Measurements from ENCODE around the gene SMLR1.
"Not testable (repeated sequence)": the region's sequence is repeated elsewhere in the genome, so short reads cannot be mapped to it uniquely, and the experiment has no call there.

The SMLR1 gene

GRCh38 chr6:130827247-130828149 is at the start of gene SMLR1:
Gene SMLR1, plus strand, starts transcription at chr6:130827406. Its CDS starts 8 bp downstream, at chr6:130827414.
- no peak for DNase-seq (ENCODE audit: low spot score)

- DNase-seq (ENCODE audit: low spot score): no peak
Observed at GRCh38 chr6:130778946-130779657, 48.1 kb upstream of the SMLR1 start.

DNA sequence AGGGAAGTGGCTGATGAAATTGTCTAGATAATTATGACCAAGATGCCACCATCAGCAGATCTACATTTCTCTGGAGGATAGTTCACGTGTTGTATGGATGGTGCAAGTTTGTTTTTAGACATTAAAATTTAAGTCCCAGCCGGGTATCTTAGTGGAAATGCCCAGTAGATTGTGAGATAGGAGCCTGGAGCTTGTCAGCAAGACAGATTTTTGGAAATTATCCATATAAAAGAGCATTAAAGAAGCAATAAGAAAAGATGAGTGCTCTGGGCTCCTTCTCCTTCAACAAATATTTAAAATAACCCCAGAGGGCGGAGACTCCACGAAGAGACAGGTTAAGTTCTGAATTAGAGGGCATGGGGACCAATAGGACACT is 47.6 kb upstream of the SMLR1 start:
- DNase-seq (ENCODE audit: low spot score): no peak

- DNase-seq (ENCODE audit: low spot score): no peak
Observed at GRCh38 chr6:130780122-130780521, 47.1 kb upstream of the SMLR1 start.

GRCh38 chr6:130781557-130781956 is 45.6 kb upstream of the SMLR1 start:
- DNase-seq (ENCODE audit: low spot score): no peak

DNA sequence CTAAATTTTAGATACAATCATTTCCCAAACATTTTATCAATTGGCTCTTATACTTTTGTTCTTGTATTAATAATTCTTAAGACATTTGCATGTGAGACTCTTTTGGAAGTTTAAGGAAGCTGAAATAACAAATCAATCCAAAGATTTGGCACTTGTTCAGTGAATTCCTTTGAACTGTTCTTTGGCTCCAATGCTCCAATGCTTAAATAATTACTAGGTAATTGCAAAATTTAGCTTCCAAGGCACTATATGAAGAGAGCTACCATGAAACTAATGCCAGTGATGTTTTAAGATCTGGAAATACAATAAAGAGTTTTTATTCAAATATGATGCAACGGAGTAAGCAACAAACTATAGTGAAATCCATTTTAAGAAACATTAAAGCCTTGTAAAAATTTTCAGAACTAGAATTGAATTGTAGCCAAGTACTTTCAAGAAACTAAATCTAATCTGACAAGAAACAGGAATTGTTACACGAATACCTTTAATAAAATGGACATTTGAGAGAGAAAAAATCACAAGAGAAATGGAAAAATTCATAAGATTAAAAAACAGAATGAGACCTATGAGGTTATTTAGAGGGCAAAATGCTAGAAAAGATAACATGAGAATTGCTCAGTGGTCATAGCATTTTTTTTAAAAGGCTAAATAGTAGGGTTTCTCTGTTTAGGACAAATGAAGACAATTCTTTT is 43.6 kb upstream of the SMLR1 start:
- DNase-seq (ENCODE audit: low spot score): no peak

DNA sequence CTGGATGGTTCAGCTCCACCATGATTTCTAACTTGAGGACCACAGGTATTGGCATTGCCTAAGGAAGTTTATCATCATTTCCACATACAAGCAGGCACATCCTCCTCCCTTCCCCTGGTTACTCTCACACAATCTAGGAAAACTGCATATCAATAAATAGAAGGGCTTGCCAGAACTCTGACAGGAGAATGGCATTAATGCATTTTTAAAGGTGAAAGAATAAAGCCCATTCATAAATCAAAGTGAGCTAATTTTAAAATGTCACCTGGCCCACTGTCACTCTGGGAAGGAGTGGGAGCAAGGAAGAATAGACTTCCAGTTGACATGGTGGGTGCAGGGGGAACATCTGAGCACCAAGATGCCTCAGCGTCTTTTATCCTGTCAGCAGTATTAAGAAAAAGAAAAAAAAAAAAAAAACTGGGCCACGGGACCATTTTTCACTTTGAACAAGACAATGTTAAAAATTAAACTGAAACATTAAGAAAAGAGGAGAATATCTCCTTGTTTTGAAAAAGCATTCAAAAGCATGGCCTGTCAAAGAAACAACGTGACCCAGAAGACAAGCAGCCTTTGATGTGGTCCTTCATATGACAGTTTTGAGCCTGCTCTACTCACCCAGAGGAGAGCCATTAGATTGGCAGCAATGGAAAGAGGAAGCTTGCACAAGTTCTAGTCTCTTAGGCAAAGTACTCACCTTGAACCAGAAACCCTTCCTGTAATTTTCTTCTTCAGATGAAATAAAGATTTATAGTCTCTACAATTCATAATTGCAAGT is 39.3 kb upstream of the SMLR1 start:
- DNase-seq (ENCODE audit: low spot score): no peak

GRCh38 chr6:130788954-130789353 is 38.3 kb upstream of the SMLR1 start:
- no peak for DNase-seq (ENCODE audit: low spot score)

GRCh38 chr6:130794010-130794697 is 33.1 kb upstream of the SMLR1 start:
- no peak for DNase-seq (ENCODE audit: low spot score)

- DNase-seq (ENCODE audit: low spot score): no peak
Observed at GRCh38 chr6:130794738-130795137, 32.5 kb upstream of the SMLR1 start.

DNA sequence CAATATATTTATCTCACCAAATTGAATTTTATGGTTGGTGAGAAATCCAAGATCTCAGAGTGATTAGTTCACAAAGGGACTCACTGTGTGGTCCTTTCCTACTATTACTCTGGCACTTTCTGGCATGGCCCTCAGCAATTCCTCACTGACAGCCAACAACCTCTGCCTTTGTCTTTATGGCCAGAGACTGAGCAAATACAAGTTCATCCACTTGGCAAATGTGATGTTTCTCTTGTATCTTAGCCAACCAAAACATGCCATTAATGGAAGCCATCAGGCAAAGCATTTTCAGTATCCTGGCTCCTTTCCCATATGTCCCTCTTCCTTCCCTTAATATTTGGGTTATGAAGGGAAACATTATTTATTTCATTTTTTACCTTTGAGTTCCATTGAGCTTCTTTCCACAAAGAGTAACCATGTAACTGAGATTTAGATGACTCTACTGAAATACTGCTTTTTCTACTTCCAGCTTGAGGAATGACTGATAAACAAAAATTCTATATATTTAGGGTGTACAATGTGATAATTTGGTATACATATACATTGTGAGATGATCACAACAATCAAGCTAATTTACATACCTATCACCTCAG is 30.8 kb upstream of the SMLR1 start:
- DNase-seq (ENCODE audit: low spot score): no peak

DNA sequence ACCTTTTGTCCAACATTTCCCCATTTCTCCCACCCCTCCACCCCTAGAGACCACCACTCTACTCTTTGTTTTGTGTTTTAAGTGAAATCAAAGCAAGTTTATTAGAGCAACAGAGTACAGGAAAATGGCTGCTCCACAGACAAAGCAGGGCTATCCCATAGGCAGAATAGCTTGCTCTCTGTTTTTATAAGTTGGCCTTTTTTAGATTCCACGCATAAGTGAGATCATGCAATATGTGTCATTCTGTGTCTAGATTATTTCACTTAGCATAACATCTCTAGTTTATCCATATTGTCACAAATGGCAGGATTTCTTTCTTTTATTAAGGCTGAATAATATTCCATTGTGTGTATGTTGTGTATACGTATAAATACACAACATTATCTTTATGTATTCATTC is 30.1 kb upstream of the SMLR1 start:
- no peak for DNase-seq (ENCODE audit: low spot score)

GRCh38 chr6:130801368-130801767 is 25.8 kb upstream of the SMLR1 start:
- DNase-seq (ENCODE audit: low spot score): not testable (repeated sequence)

GRCh38 chr6:130810307-130811030 is 16.7 kb upstream of the SMLR1 start:
- DNase-seq (ENCODE audit: low spot score): no peak

DNA sequence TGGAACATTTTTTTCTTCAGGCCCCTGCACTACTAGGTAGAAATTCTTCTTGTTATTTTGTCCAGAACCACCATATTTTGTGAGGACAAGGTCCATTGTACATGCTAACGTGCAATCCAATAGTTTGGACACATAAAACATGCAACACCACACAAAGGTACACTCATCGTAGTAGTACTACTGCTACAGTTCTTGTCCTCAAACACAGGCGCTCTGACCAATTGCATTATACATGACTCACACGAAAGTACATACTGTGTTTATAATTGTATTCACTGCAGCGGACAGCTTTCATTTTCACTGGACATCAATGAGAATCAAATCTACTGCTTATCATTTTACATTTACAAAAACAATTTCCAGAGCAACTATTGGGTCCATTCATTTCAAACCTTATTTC is 15.3 kb upstream of the SMLR1 start:
- DNase-seq (ENCODE audit: low spot score): no peak

- no peak for DNase-seq (ENCODE audit: low spot score)
Observed at GRCh38 chr6:130814506-130814905, 12.7 kb upstream of the SMLR1 start.

GRCh38 chr6:130815200-130816071 is 11.8 kb upstream of the SMLR1 start:
- DNase-seq (ENCODE audit: low spot score): no peak

GRCh38 chr6:130822736-130823135 is 4.5 kb upstream of the SMLR1 start:
- DNase-seq (ENCODE audit: low spot score): no peak

GRCh38 chr6:130824978-130825694 is 2.1 kb upstream of the SMLR1 start:
- DNase-seq (ENCODE audit: low spot score): no peak
